ENCODE measurements around the gene PNMA8A.

PNMA8A gene

DNA sequence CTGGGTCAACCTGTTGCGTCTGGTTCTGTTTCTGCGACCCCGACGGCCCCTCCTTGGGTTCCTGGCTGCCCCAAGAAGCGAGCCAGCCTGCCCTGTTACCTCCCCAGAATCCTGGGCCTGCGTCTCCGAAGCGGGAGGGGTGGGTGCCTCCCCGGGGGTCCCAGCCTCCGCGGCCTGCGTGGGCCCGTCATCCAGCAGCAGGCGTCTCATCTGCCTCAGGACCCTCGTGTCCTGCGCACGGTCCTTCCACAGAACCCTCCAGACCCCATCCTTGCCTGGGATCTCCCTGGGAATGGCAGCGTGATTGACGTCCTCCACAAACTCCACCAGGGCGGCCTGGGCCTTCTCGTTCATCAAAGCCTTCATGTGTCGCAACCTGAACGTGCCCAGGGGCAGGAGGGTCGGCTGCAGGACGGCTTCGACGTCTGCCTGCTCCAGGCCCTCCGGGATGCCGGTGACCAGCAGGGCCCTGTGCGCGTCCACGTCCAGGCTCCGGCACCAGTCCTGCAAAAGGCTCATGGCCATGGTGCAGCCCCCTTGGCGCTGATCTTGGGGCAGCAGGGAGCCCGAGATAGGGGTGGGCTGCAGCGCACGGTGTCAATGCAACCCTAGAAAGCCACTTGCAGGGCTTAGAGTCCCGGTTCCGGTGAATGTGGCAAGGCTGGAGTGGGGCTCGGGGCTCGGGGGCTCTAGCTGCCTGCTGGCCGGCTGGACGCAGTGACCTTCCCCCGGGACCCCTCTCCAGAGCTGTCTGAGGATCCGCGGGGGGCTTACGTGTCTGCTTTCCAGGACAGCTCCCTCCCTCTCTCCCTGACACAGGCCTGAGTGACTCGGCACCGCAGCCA lies 23.8 kb upstream of the PNMA8A start:
- Histone ChIP-seq H3K4me2 (ENCODE audit: low read length) (no peak overlapping the region), H3K36me3 (ENCODE audit: insufficient read depth, low read length) (no peaks in the 10 kb centered on the region), H3K9me2 (ENCODE audit: low read depth, low read length) (no peaks in the 10 kb centered on the region), H3K4me1 (ENCODE audit: insufficient read depth, low read length, severe bottlenecking) (no peaks in the 10 kb centered on the region), H3K27me3 (ENCODE audit: insufficient read depth, low read length) (no peaks in the 10 kb centered on the region), H2AFZ (ENCODE audit: low read length) (no peak overlapping the region), H3K27ac (ENCODE audit: low read depth, low read length, poor library complexity, severe bottlenecking) (no peak overlapping the region), H3K79me2 (ENCODE audit: insufficient read depth, low read length) (no peaks in the 10 kb centered on the region), H3K4me3 (ENCODE audit: low read depth, low read length, poor library complexity, severe bottlenecking) (no peak overlapping the region), H3K9me3 (ENCODE audit: low read length) (no peaks in the 10 kb centered on the region), H4K20me1 (ENCODE audit: insufficient read depth, low read length) (no peaks in the 10 kb centered on the region), H3F3A (ENCODE audit: insufficient read depth, low read length) (no peaks in the 10 kb centered on the region), H3K9ac (ENCODE audit: low read length) (no peak overlapping the region)
- no peak for TF ChIP-seq EZH2 (IDR thresholded peaks at IDR 0.05; ENCODE audit: borderline replicate concordance, low read length)
- TF ChIP-seq CTCF (IDR thresholded peaks at IDR 0.05; ENCODE audit: low read length) = no peak

DNA sequence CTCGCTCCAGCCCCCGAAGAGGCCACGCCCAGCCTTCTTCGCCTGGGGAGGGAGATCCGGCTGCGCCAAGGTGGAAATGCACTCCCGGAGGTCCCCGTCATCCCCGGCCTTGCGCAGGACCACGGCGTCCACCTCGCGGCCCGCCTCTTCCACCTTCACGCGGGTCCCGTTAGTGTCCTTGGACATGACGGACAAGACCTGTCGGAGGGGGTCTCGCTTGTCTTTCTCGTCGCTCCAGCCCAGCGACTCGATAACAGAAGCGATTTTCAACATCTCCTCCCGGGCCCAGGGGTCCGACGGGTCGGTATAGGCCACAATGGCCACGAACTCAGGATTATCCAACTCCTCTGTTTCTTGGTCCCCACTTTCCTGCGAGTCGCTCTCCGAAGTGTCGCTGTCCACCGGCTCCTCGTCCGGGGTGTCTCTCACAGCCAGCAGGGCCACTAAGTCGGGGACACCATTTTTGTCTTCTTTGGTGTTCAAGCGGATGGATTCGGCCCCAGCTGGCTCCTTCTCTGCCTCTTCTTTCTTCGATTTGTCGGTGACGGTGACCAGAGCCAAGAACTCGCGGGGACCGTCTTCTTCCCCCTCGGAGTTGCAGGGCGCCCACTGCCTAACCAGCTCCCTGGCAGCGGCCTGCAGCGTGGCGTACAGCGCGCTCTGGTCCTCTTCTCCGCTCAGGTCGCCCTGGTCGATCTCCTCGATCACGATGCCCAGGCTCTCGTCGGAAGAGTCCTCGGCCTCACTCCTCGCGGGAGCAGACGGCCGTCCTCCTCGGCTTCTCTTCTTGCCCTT lies 23.0 kb upstream of the PNMA8A start:
- no peaks in the 10 kb centered on the region for H3K9me3 ChIP-seq (ENCODE audit: low read length)
- no peak overlapping the region for H3K27ac ChIP-seq (ENCODE audit: low read depth, low read length, poor library complexity, severe bottlenecking)
- H3K36me3 ChIP-seq (ENCODE audit: insufficient read depth, low read length) = no peaks in the 10 kb centered on the region
- no peak overlapping the region for H3K9ac ChIP-seq (ENCODE audit: low read length)
- H4K20me1 ChIP-seq (ENCODE audit: insufficient read depth, low read length) = no peaks in the 10 kb centered on the region
- no peak overlapping the region for H2AFZ ChIP-seq (ENCODE audit: low read length)
- TF ChIP-seq CTCF (IDR thresholded peaks at IDR 0.05; ENCODE audit: low read length) = no peak
- no peak for TF ChIP-seq EZH2 (IDR thresholded peaks at IDR 0.05; ENCODE audit: borderline replicate concordance, low read length)
- no peaks in the 10 kb centered on the region for H3K79me2 ChIP-seq (ENCODE audit: insufficient read depth, low read length)
- 0 out of 2 replicates have a peak, but pooled peaks cover 3% of the 10 kb centered on the region for H3K27me3 ChIP-seq (ENCODE audit: insufficient read depth, low read length)
- no peaks in the 10 kb centered on the region for H3F3A ChIP-seq (ENCODE audit: insufficient read depth, low read length)
- H3K4me2 ChIP-seq (ENCODE audit: low read length) = no peak overlapping the region
- no peaks in the 10 kb centered on the region for H3K9me2 ChIP-seq (ENCODE audit: low read depth, low read length)
- H3K4me3 ChIP-seq (ENCODE audit: low read depth, low read length, poor library complexity, severe bottlenecking) = no peak overlapping the region
- no peaks in the 10 kb centered on the region for H3K4me1 ChIP-seq (ENCODE audit: insufficient read depth, low read length, severe bottlenecking)

- Histone ChIP-seq H3K9me2 (ENCODE audit: low read depth, low read length) (no peaks in the 10 kb centered on the region), H3K9ac (ENCODE audit: low read length) (no peak overlapping the region), H2AFZ (ENCODE audit: low read length) (no peak overlapping the region), H3K79me2 (ENCODE audit: insufficient read depth, low read length) (no peaks in the 10 kb centered on the region), H3K4me1 (ENCODE audit: insufficient read depth, low read length, severe bottlenecking) (no peaks in the 10 kb centered on the region), H3K9me3 (ENCODE audit: low read length) (no peaks in the 10 kb centered on the region), H3F3A (ENCODE audit: insufficient read depth, low read length) (no peaks in the 10 kb centered on the region), H3K4me2 (ENCODE audit: low read length) (no peak overlapping the region), H3K27me3 (ENCODE audit: insufficient read depth, low read length) (0 out of 2 replicates have a peak, but pooled peaks cover 3% of the 10 kb centered on the region), H4K20me1 (ENCODE audit: insufficient read depth, low read length) (no peaks in the 10 kb centered on the region), H3K36me3 (ENCODE audit: insufficient read depth, low read length) (no peaks in the 10 kb centered on the region), H3K4me3 (ENCODE audit: low read depth, low read length, poor library complexity, severe bottlenecking) (no peak overlapping the region), H3K27ac (ENCODE audit: low read depth, low read length, poor library complexity, severe bottlenecking) (no peak overlapping the region)
- TF ChIP-seq CTCF (IDR thresholded peaks at IDR 0.05; ENCODE audit: low read length) (no peak), EZH2 (IDR thresholded peaks at IDR 0.05; ENCODE audit: borderline replicate concordance, low read length) (no peak)
These were observed 22.1 kb upstream of the PNMA8A start for GRCh38 chr19:46493236-46494145.
